Activated naive CD8-positive, alpha-beta T cell treated with anti-CD3 and anti-CD28 coated beads, Interleukin-2, amount 50 U/mL, for 16 hours (primary cell): Measurements from ENCODE around the gene RRAS.
"Not testable (repeated sequence)": the region's sequence is repeated elsewhere in the genome, so short reads cannot be mapped to it uniquely, and the experiment has no call there.

Experiments used
- DNase-seq: peaks from one replicate; pipeline ENCODE4 v3.0.0-alpha.2; 2020; ENCODE audit warnings: low read depth, low spot score

The RRAS gene

DNA sequence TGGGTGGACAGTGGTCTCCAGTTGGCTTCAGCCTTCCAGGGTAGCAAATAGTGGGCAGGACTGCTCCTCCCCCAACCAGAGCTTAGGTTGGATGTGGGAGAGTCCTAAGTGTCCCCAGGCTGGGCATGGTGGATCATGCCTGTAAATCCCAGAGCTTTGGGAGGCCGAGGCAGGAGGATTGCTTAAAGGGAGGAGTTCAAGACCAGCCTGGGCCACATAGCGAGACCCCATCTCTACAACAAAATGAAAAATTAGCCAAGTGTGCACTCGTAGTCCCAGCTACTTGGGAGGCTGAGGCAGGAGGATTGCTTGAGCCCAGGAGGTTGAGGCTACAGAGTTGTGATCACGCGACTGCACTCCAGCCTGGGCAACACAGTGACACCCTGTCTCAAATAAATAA, 7.4 kb downstream of the RRAS start:
- no peak for DNase-seq

DNA sequence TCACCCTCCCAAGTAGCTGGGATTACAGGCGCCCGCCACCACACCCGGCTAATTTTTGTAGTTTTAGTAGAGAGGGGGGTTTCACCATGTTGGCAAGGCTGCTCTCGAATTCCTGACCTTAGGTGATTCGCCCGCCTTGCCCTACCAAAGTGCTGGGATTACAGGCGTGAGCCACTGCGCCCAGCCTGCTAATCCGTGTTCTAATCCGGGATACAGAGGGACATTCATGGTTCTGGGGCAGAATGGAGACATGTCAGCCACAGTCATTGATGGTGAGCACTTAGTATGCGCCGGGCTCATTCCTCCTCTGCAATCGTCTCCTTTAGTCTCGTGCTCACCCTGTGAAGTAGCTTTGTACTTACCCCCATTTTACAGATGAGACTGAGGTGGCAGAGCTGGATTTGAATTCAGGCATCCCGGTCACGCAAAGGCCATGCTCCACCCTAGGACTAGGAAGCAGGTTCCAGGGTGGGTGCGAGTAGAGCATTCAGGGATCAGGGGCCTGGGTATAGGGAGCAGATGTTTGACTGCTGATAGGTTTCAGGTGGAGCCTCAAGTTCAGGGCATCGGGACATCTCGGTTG, 8.2 kb downstream of the RRAS start:
- DNase-seq, result no peak

DNA sequence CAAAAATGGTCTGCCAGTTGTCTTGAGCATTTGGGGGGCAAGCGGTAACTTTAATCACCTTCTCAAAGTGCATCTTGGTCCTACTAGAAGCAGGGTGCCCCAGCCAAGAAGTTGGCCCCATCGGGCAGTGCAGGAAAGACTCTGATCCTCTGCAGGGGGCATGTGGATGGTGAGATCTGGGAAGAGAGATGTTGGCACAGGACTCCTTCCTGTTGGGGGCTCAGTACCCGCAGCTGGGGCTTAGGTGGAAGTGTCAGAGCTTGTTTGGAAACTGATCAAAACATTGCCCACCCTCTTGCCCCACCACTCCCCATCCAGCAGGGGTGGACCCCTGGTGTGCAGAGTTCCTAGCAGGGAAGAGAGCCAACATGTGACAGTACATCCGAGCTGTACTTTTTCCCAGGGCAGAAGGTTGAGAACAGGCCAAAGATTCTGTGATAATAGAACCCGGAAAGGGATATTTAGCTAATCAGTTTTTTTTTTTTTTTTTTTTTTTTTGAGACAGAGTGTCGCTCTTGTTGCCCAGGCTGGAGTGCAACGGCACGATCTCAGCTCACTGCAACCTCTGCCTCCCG, 8.8 kb downstream of the RRAS start:
- no peak for DNase-seq

DNA sequence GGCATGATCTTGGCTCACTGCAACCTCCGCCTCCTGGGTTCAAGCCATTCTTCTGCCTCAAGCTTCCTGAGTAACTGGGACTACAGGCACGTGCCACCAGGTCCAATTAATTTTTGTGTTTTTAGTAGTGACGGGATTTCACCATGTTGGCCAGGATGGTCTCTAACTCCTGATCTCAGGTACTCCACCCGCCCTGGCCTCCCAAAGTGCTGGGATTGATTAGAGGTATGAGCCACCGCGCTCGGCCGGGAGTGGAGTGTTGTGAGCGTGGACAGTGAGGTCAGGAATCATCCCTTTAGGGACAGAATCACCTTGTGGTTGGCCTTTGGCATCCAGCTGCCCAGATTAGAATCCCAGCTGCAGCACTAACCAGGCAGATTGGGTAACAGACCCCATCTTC, 10.3 kb downstream of the RRAS start:
- no peak for DNase-seq

DNA sequence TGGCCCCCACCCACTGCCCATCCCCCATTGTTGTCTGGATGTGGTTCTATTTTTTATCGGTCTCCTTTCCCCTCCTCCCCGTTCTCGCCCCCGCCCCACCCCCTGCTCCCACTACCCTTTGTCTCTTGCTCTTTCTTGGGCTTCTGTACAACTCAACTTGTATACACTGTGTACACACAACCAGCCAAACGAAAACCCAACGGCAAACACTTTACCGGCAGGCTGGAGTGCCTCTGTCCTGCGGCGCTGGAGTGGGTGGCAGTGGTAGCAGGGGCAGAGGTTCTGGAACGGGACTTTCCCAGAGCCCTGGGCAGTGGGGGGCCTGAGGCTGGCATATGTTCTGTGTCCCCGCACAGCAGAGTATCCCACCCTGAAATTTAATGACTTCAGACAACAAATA, 13.7 kb downstream of the RRAS start:
- DNase-seq, result no peak

DNA sequence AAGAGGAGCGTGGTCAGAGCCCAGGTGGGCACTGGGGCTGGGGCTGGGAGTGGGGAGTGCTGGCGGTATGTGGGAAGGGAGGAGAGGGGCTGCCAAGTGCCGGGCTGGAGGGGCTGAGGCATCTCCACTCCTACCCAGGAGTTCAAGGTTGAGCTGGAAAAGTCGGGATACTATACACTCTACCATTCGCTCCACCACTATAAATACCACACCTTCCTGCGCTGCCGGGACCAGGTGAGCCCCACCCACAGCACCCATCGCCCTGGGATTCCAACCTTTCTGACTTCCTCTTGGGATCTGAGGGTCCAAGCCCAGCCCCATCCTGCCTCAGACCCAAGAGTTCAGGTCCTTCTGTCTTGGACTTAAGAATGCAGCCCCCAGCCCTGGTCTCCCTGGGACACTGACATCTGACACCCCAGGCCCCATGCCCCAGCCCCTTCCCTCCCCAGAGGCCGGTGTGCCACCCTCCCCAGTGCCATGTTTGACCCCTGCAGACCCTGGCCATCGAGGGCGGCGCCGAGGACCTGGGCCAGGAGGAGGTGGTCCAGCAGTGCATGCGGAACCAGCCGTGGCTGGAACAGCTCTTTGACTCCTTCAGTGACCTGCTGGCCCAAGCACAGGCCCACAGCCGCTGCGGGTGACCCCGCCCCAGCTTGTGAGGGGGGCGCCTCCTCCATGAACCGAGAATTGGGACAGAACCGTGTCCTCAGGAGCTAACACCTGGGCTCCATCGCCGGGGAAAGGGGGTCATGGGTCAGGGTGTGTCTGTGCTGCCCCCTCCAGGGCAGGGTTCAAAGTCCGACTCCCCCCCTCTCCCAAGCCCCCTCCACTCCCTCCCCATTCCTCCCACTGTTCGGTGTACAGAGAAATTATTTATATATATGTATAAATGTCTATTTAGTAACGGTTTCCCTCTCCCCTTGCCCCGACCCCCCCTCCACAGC, 14.7 kb downstream of the RRAS start:
- no peak for DNase-seq

DNA sequence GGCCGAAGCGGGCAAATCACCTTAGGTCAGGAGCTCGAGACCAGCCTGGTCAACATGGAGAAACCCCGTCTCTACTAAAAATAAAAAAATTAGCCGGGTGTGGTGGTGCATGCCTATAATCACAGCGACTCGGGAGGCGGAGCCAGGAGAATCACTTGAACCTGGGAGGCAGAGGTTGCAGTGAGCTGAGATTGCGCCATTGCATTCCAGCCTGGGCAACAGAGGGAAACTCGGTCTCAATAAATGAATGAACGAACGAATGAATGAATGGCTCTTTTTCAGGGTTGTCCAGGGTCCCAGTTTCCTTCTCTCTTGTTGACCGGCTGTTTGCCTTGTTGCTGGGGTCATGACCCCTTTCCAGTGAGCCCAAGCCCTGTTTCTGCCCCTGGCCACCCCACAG, 22.1 kb downstream of the RRAS start:
- DNase-seq, result not testable (repeated sequence)

DNA sequence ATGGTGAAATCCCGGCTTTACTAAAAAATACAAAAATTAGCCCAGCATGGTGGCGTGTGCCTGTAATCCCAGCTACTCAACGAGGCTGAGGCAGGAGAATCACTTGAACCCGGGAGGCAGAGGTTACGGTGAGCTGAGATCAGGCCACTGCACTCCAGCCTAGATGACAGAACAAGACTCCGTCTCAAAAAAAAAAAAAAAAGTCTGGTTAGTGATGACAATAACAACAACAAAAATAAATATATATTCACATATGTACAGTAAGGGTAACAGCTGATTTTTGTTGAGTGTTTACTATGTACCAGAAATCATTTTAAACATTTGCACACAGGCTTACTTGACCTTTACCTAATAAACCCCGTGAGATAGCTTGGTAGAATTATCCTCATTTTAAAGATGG, 23.0 kb downstream of the RRAS start:
- DNase-seq, result no peak

DNA sequence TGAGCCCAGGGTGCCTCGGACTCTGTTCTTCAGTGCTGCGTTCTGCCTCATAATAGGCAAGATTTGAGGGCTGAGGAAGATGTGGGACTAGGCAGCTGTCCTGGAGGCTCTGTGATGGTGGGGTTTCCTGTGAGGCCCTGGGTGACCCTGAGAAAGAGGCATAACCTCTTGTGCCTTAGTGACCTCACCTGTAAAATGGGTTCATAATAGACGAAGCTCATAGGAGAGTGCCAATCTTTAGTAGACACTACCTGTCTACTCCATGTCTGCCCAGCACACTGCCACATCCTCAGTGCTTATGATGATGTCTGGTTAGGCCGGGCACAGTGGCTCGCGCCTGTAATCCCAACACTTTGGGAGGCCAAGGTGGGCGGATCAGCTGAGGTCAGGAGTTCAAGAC, 23.4 kb downstream of the RRAS start:
- DNase-seq, result no peak

DNA sequence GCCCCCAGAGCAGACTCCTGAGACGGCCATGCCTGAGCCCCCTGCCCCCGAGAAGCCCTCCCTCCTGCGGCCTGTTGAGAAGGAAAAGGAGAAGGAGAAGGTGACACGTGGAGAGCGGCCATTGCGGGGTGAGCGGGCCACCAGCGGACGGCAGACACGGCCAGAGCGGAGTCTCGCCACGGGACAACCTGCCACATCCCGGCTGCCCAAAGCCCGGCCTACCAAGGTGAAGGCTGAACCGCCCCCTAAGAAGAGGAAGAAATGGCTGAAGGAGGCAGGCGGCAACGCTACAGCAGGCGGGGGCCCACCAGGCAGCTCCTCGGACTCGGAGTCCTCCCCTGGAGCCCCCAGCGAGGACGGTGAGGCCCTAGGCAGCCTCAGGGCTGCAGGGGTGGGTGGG, 24.1 kb downstream of the RRAS start:
- no peak for DNase-seq

DNA sequence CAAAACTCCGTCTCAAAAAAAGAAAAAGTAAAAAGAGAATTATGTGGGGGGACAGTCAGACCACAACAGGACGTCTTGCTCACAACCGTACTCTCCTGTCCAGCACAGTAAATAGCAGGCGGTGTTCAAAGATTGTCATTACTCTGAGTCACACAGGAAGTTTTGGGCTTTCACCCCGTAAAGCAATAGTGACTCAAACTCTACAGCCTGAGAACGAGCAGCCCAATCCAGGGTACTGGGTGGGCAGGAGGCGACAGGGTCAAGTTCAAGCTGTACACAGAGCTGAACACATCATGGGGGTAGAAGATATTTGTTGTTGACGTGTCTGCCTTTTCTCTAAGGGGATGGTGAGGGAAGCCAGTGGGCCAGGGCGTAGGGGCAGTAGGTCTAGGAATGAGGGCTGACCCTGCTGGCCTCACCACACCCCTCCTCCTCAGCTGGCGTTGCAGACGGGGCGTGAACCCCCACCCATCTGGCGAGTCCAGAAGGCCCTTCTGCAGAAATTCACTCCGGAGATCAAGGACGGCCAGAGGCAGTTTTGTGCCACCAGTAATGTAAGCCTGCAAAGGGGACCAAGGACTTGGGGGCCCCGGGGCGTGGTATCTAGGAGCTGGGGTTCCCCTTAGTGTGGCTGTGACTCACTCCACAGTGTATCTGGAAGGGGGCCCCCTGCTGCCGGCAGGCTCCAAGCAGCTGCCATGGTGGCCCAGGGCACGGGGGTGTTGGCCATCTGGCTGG, 25.7 kb downstream of the RRAS start:
- DNase-seq, result no peak

DNA sequence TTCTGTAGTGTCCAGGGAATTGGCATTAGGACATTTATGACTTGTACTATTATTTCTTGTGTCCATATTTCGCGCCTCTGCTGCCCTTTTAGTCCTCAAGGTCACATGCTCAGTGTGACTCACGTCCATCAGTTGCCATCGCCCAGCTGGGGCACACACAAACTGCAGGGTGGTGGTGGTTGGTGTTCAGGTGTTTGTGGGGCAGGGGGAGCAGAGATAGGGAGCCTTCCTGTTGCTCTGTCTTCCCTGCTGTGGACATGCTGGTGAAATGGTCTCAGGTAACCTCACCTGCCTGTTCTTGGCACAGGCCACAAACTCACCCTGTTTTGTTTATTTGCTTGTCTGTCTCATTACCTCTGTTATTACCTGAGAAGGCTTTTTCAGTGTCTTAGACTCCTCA, 26.6 kb downstream of the RRAS start:
- DNase-seq, result no peak

DNA sequence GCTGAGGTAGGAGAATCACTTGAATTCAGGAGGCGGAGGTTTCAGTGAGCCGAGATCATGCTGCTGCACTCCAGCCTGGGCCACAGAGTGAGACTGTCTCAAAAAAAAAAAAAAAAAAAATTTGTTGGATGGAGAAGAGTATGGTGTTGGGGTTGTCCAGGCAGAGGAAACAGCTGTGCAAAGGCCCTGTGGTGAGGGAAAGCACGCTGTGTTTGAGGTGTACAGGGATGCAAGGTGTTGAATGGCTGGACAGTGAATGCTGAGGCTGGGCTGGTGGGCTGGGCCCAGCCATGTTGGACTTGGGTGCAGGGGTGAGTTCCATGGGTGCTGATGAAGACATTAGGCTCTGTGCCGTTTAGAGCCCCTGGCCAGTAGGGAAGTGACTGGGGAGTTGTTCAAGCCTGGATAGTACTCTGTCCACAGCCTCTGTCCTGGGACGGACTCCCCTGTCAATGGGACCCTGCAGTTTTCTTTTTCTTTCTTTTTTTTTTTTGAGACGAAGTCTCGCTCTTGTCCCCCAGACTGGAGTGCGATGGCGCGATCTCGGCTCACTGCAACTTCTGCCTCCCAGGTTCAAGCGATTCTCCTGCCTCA, 30.3 kb downstream of the RRAS start:
- DNase-seq, result no peak

DNA sequence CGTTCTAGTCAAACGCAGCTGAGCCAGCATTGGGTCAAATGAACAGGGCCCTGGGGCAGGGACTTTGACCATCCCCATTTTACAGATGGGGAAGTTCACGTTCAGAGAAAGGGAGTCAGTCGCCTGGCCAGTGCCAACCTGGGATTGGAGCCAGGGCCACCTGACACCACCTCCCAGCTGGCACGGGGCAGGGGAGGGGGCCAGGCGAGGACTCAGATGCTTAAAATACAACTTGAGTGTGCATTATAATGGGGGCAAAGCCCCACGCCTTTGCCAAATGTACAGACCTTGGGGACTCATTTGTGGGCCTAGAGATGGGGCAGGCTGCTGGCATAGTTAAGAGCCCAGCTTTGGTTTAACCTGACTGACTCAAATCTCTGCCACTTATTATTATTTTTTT, 34.3 kb downstream of the RRAS start:
- no peak for DNase-seq

DNA sequence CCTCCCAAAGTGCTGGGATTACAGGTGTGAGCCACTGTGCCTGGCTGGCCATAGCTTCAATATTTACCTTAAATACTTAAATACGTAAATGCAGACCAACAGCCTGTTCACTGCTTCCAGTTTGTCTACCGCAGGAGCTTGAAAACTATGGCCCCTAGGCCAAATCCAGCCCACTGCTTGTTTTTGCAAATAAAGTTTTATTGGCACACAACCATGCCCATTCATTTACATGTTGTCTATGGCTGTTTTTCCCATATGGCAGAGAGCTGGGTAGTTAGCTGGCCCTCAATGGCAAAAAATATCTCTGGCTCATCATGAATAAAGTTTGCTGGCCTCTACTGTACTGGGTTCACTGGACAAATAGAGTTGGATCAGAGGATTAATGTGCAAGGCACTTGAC, 37.1 kb downstream of the RRAS start:
- no peak for DNase-seq

DNA sequence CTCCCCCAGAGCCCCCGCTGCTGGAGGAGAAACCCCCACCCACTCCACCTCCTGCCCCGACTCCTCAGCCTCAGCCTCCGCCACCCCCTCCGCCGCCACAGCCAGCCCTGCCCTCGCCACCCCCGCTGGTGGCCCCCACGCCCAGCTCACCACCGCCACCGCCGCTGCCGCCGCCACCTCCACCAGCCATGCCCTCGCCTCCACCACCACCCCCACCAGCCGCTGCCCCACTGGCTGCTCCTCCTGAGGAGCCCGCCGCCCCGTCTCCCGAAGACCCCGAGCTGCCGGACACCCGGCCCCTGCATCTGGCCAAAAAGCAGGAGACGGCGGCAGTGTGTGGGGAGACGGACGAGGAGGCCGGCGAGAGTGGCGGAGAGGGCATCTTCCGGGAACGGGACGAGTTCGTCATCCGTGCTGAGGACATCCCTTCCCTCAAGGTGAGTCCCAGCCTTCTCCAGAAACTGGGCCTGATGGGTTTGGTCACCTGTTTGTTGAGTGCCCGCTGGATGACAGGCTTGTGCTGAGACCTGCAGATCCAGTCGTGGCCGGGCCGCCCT, 38.4 kb downstream of the RRAS start:
- no peak for DNase-seq

DNA sequence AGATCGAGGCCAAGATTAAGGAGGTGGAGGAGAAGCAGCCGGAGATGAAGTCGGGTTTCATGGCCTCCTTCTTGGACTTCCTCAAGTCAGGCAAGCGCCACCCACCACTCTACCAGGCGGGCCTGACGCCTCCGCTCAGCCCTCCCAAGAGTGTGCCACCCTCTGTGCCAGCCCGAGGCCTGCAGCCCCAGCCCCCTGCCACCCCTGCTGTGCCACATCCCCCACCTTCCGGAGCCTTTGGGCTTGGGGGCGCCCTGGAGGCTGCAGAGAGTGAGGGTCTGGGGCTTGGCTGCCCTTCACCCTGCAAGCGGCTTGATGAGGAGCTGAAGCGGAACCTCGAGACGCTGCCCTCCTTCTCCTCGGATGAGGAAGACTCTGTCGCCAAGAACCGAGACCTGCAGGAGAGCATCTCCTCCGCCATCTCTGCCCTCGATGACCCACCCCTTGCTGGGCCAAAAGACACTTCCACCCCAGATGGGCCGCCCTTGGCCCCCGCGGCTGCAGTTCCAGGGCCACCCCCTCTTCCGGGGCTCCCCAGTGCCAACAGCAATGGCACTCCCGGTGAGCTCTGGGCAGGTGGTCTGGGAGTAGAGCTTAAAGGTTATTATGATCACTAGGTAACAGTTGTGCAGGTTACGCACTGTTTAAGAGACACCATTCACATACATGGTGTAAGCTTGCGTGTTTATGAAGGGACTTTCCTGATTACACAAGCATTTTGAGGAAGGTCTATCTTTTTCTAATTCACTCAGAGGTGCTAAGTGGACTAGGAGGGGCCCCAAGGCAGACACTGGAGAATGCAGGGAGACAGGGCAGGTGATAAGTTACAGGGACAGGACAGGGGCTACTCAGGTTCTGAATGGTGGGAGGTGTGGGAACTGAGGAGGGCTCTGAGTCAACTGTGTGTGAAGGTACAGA, 40.3 kb downstream of the RRAS start:
- DNase-seq, result no peak

DNA sequence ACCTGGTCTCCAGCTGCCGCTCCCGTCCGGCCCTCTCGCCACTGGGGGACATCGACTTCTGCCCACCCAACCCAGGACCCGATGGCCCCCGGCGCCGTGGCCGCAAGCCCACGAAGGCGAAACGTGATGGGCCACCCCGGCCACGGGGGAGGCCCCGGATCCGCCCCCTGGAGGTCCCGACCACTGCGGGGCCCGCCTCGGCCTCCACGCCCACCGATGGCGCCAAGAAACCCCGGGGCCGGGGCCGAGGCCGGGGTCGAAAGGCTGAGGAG, 42.3 kb downstream of the RRAS start:
- DNase-seq, result no peak

DNA sequence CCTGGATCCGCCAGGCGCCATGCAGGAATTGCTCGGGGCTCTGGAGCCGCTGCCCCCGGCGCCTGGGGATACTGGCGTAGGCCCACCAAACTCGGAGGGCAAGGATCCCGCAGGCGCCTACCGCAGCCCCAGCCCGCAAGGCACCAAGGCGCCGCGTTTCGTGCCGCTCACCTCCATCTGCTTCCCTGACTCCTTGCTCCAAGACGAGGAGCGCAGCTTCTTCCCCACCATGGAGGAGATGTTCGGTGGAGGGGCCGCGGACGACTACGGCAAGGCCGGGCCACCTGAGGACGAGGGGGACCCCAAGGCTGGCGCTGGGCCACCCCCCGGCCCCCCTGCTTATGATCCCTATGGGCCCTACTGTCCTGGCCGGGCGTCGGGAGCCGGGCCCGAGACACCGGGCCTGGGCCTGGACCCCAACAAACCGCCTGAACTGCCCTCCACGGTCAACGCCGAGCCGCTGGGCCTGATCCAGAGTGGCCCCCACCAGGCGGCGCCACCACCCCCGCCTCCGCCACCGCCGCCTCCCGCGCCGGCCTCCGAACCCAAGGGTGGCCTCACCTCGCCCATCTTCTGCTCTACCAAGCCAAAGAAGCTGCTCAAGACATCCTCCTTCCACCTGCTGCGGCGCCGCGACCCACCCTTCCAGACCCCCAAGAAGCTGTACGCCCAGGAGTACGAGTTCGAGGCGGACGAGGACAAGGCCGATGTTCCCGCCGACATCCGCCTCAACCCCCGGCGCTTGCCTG, 42.8 kb downstream of the RRAS start:
- no peak for DNase-seq

DNA sequence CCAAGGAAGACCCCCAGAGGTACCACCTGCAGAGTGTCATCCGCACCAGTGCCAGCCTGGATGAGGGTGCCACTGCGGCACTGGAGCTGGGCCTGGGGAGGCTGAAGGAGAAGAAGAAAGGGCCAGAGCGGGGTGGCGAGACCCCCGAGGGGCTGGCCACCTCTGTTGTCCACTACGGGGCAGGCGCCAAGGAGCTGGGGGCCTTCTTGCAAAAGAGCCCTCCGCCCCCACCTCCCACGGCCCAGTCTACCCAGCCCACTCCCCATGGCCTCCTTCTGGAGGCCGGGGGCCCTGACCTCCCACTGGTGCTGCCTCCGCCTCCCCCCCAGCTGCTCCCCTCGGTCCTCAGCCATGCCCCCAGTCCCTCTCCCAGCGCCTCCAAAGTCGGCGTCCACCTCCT, 43.5 kb downstream of the RRAS start:
- DNase-seq, result no peak
